ENCODE results near the gene RPTOR. TPM values are rescaled to one million over a fixed set of nuclear protein-coding genes. Genes with fewer than 3 reads are reported as not detected.

RPTOR gene
- total RNA-seq, 1 experiment from 2014 or later = 58.0 TPM

DNA sequence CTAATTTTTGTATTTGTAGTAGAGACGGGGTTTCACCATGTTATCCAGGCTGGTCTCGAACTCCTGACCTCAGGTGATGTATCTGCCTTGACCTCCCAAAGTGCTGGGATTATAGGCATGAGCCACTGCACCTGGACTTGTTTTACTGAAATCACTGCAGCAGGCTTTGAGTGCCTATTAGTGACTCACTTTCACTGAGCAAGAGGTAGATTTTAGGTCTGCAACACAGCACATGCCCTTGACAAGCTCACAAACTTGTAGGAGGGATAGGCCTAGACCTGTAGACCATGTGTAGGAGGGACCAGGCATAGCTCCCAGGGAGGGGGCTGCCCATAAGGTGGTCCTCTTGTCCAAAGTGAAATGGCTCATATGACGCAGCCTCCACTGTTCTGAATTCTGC, 27.0 kb upstream of the RPTOR start:
- Histone ChIP-seq H3K27me3 (ENCODE audit: control insufficient read depth, insufficient read depth, low read length) (no peaks in the 10 kb centered on the region), H3K27ac (ENCODE audit: low read length) (no peak overlapping the region), H3K4me3 (ENCODE audit: low read depth in 2 of 2, low read length in 2 of 2) (no peak overlapping the region), H3K9me3 (ENCODE audit: control insufficient read depth, insufficient read depth, low read depth, low read length) (no peaks in the 10 kb centered on the region), H3K36me3 (ENCODE audit: control insufficient read depth, insufficient read depth, low read length) (no peaks in the 10 kb centered on the region), H3K4me1 (ENCODE audit: control insufficient read depth, insufficient read depth, low read length) (no peaks in the 10 kb centered on the region)
- intact Hi-C loops (cut with micrococcal nuclease; ENCODE audit: unreplicated experiment) (no loop called here), in situ Hi-C loops (cut with HindIII; ENCODE audit: low pct_unique_long_range_greater_than_20kb, low sequenced_read_pairs) (no loop called here)
- DNase-seq (ENCODE audit: low read depth, low spot score) (no peak), ATAC-seq (no peak)
- no TSS peak for BruUV-seq (replicated peaks)
- CTCF ChIA-PET = no interaction called here
- TF ChIP-seq, protein P1, sequence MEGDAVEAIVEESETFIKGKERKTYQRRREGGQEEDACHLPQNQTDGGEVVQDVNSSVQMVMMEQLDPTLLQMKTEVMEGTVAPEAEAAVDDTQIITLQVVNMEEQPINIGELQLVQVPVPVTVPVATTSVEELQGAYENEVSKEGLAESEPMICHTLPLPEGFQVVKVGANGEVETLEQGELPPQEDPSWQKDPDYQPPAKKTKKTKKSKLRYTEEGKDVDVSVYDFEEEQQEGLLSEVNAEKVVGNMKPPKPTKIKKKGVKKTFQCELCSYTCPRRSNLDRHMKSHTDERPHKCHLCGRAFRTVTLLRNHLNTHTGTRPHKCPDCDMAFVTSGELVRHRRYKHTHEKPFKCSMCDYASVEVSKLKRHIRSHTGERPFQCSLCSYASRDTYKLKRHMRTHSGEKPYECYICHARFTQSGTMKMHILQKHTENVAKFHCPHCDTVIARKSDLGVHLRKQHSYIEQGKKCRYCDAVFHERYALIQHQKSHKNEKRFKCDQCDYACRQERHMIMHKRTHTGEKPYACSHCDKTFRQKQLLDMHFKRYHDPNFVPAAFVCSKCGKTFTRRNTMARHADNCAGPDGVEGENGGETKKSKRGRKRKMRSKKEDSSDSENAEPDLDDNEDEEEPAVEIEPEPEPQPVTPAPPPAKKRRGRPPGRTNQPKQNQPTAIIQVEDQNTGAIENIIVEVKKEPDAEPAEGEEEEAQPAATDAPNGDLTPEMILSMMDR (IDR thresholded peaks at IDR 0.05) = no peak
- TF ChIP-seq SIN3A (IDR thresholded peaks at IDR 0.05; ENCODE audit: borderline replicate concordance, insufficient read depth, low read depth, low read length) (no peak), TCF7L2 (IDR thresholded peaks at IDR 0.05; ENCODE audit: low read depth, low read length) (no peak), POLR2AphosphoS5 (IDR thresholded peaks at IDR 0.05; ENCODE audit: low read depth, low read length) (no peak)
- TF ChIP-seq, protein P2, sequence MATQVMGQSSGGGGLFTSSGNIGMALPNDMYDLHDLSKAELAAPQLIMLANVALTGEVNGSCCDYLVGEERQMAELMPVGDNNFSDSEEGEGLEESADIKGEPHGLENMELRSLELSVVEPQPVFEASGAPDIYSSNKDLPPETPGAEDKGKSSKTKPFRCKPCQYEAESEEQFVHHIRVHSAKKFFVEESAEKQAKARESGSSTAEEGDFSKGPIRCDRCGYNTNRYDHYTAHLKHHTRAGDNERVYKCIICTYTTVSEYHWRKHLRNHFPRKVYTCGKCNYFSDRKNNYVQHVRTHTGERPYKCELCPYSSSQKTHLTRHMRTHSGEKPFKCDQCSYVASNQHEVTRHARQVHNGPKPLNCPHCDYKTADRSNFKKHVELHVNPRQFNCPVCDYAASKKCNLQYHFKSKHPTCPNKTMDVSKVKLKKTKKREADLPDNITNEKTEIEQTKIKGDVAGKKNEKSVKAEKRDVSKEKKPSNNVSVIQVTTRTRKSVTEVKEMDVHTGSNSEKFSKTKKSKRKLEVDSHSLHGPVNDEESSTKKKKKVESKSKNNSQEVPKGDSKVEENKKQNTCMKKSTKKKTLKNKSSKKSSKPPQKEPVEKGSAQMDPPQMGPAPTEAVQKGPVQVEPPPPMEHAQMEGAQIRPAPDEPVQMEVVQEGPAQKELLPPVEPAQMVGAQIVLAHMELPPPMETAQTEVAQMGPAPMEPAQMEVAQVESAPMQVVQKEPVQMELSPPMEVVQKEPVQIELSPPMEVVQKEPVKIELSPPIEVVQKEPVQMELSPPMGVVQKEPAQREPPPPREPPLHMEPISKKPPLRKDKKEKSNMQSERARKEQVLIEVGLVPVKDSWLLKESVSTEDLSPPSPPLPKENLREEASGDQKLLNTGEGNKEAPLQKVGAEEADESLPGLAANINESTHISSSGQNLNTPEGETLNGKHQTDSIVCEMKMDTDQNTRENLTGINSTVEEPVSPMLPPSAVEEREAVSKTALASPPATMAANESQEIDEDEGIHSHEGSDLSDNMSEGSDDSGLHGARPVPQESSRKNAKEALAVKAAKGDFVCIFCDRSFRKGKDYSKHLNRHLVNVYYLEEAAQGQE (IDR thresholded peaks at IDR 0.05; ENCODE audit: insufficient read depth in 1 of 2, low read depth in 2 of 2, low read length in 1 of 2) = no peak
- POLR2A ChIA-PET = no interaction called here

DNA sequence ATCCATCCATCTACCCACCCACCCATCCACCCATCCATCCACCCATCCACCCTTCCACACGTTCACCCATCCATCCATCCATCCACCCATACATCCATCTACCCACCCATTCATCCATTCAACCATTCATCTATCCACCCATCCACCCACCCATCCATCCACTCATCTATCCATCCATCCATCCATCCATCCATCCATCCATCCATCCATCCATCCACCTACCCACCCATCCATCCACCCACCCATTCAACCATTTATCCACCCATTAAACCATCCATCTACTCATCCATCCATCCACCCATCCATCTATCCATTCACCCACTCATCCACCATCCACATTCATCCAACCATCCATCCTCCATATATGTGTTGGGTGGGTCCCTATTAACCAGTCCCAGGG, 26.2 kb upstream of the RPTOR start:
- H3K27me3 ChIP-seq (ENCODE audit: control insufficient read depth, insufficient read depth, low read length) = no peaks in the 10 kb centered on the region
- H3K36me3 ChIP-seq (ENCODE audit: control insufficient read depth, insufficient read depth, low read length) = no peaks in the 10 kb centered on the region
- ATAC-seq (no peak), DNase-seq (ENCODE audit: low read depth, low spot score) (no peak)
- H3K4me3 ChIP-seq (ENCODE audit: low read depth in 2 of 2, low read length in 2 of 2) = no peak overlapping the region
- H3K27ac ChIP-seq (ENCODE audit: low read length) = no peak overlapping the region
- no peaks in the 10 kb centered on the region for H3K4me1 ChIP-seq (ENCODE audit: control insufficient read depth, insufficient read depth, low read length)
- intact Hi-C loops (cut with micrococcal nuclease; ENCODE audit: unreplicated experiment) (no loop called here), in situ Hi-C loops (cut with HindIII; ENCODE audit: low pct_unique_long_range_greater_than_20kb, low sequenced_read_pairs) (no loop called here)
- POLR2A ChIA-PET = no interaction called here
- CTCF ChIA-PET = no interaction called here
- BruUV-seq (replicated peaks) = no TSS peak
- TF ChIP-seq SIN3A (IDR thresholded peaks at IDR 0.05; ENCODE audit: borderline replicate concordance, insufficient read depth, low read depth, low read length) = no peak
- TF ChIP-seq TCF7L2 (IDR thresholded peaks at IDR 0.05; ENCODE audit: low read depth, low read length) = no peak
- TF ChIP-seq, protein P2 (IDR thresholded peaks at IDR 0.05; ENCODE audit: insufficient read depth in 1 of 2, low read depth in 2 of 2, low read length in 1 of 2) = no peak
- TF ChIP-seq POLR2AphosphoS5 (IDR thresholded peaks at IDR 0.05; ENCODE audit: low read depth, low read length) = no peak
- TF ChIP-seq, protein P1 (IDR thresholded peaks at IDR 0.05) = no peak
- H3K9me3 ChIP-seq (ENCODE audit: control insufficient read depth, insufficient read depth, low read depth, low read length) = no peaks in the 10 kb centered on the region
